ENCODE measurements around the gene TMEM35B.

TMEM35B gene

DNA sequence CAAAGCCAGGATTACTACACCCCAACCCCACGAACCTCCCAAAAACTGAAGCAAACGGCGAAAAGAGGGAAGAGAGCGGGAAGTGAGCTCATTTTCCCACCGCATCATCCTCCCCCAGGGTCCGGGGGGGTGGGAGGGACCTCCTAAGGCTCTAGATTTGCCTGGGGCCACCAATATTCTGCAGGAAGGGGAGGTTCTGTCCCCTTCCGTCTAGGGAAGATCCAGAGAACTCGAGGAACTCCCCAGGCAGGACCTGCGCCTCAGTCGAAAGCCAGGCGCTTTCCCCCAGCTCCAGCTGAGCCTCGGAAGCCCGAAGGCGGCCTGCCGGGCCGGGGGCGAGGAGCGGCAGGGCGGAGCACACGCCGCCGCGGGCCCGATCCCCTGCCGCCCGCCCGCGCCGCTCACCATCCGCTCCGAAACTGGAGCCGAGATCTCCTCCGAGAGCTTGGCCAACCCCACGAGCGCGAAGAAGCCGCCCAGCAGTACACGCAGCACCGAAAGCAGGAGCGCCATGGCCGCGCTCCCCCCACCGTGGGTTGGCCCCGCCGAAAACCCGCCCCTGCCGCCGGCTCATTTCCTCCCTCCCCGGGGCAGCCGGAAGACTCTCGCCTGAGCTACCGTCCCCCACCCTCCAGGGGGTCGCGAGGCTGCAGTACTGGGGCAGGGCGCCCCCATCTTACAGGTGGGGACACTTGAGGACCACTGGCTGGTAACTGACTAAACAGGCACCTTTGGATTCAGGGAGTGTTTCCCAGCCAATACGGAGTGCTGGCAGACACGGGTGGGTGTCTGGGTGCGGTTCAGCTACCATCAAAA is at the start of gene TMEM35B:
TSS of gene TMEM35B (minus strand) at position 555 of the 816 bp plus-strand sequence. CDS start at position 513, 42 bp downstream.
- FAIRE-seq (no peak), DNase-seq (ENCODE audit: insufficient read length, low spot score) (no peak)
- TF ChIP-seq, protein P1, sequence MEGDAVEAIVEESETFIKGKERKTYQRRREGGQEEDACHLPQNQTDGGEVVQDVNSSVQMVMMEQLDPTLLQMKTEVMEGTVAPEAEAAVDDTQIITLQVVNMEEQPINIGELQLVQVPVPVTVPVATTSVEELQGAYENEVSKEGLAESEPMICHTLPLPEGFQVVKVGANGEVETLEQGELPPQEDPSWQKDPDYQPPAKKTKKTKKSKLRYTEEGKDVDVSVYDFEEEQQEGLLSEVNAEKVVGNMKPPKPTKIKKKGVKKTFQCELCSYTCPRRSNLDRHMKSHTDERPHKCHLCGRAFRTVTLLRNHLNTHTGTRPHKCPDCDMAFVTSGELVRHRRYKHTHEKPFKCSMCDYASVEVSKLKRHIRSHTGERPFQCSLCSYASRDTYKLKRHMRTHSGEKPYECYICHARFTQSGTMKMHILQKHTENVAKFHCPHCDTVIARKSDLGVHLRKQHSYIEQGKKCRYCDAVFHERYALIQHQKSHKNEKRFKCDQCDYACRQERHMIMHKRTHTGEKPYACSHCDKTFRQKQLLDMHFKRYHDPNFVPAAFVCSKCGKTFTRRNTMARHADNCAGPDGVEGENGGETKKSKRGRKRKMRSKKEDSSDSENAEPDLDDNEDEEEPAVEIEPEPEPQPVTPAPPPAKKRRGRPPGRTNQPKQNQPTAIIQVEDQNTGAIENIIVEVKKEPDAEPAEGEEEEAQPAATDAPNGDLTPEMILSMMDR (IDR thresholded peaks at IDR 0.05; ENCODE audit: insufficient read depth, missing control alignments): no peak

DNA sequence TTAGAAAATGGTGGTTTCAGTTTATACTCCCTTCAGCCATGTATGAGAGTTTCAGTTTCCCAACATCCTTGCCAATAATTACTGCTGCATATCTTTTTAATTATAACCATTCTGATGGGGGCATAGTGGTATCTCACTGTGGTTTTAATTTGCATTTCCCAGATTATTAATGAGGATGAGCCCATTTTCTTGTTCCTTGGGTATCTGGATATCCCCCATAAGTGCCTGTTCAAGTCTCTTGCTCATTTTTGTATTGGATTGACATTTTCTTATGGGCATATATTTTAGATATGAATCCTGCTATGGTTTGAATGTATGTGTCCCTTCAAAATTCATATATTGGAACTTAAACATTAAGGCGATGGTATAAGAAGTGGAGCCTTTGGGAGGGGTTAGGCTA is 48.2 kb upstream of the TMEM35B start:
- DNase-seq (ENCODE audit: insufficient read length, low spot score): no peak
- TF ChIP-seq, protein P1 (IDR thresholded peaks at IDR 0.05; ENCODE audit: insufficient read depth, missing control alignments): no peak
- FAIRE-seq: no peak

DNA sequence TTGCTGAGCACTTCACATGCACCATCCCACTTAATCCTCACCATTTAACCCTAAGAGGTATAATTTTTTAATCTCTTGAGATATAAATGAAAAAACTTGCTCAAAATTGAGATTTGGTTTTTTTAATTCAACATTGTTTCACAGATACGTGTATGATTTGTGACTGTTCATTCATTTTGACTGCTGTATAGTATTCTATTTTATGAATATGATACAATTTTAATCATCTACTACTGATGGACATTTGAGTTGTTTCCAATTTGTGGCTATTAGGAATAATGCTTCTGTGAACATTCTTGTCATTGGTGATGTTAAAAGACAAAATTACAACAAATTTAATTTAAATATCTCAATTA is 47.2 kb upstream of the TMEM35B start:
- TF ChIP-seq, protein P1 (IDR thresholded peaks at IDR 0.05; ENCODE audit: insufficient read depth, missing control alignments): no peak
- FAIRE-seq (no peak), DNase-seq (ENCODE audit: insufficient read length, low spot score) (no peak)

DNA sequence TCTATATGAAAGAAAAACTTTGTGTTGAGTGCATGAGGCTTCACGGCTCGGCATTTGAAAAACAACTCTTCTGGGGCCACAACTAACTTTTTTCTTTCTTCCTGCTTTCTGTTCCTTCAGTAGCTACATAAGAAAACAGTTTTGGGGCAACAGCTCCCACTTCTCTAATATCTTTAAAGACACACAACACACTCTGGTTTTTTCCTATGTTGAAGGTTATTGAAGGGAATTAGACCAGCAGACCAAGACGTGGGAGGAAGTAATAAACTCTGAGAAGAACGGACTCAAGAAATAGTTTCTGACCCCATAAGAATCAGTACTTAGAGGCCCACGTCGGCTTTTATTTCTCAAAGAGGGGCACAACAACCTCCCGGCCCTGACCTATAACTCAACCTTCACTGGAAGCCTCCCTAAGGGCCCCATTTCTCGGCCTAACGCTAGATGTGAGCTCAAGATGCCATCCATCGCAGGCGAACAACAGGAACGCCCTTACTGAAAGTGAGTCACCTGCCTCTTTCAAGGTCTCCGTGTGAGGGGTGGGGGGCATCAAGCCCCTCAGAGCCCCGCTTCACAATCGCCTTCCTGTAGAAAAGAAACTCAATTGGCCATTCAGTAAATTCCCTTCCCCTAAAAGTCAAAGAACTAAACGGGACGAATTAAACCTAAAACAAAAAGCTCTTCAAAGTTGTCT is 45.8 kb upstream of the TMEM35B start:
- DNase-seq (ENCODE audit: insufficient read length, low spot score) (no peak), FAIRE-seq (no peak)
- TF ChIP-seq, protein P1 (IDR thresholded peaks at IDR 0.05; ENCODE audit: insufficient read depth, missing control alignments): no peak

DNA sequence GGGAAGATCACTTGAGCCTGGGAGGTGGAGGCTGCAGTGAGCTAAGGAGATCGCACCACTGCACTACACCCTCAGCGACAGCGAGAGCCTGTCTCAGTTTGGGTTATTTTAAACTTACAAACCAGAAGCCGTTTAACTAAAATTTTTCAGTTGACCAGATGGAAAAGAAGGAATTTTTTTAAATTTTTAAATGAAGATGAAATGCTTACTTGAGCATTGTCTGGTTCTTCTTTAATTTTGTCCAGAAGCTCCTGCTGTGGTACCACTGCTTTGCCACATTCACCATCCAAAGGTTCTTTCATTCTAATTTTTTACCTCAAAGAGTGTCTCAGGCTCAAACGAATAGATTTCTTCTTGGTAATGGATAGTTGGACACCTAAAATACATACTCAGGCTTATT is 45.2 kb upstream of the TMEM35B start:
- DNase-seq (ENCODE audit: insufficient read length, low spot score) (no peak), FAIRE-seq (no peak)
- TF ChIP-seq, protein P1 (IDR thresholded peaks at IDR 0.05; ENCODE audit: insufficient read depth, missing control alignments): no peak

DNA sequence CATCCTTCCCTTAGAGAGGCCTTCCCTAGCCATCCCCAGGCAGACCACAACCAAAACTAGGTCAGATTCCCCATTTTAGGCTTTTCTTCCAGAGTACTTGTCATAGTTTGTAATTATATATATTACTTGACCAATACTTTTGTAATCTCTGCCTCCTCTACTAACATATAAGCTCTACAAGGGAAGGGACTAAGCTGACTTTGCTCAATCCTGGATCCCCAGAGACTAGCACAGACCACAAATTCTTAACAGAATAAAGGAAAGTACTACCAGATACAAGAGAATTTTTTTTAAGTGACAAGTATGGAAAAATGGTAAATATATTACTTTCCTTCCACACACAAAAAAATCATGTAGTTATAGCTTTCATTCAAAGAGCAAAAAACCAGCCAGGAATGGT is 44.6 kb upstream of the TMEM35B start:
- FAIRE-seq (no peak), DNase-seq (ENCODE audit: insufficient read length, low spot score) (no peak)
- TF ChIP-seq, protein P1 (IDR thresholded peaks at IDR 0.05; ENCODE audit: insufficient read depth, missing control alignments): no peak

DNA sequence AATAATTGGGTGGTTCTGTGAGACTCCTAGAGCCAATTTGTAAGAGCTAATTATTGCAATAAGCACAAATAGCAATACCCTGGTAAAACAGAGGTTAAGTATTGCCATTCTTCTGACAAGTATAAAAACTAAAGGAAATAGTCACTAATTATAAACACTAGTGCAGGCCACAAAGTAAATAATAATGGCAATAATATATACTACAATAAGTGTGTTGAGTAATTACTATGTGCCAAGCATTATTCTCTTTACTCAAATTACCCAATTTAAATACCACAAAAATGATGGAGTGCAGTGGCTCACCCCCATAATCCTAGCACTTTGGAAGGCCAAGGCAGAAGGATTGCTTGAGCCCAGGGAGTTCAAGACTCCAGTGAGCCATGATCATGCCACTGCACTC is 31.3 kb upstream of the TMEM35B start:
- FAIRE-seq: no peak
- TF ChIP-seq, protein P1 (IDR thresholded peaks at IDR 0.05; ENCODE audit: insufficient read depth, missing control alignments): no peak
- no peak for DNase-seq (ENCODE audit: insufficient read length, low spot score)

Data from D721Med (cell line).